GM21526 (cell line): Measurements from ENCODE around the gene PIEZO1.

Source experiments
- ATAC-seq: cut with Tn5 transposase; IDR thresholded peaks from one replicate; pipeline ENCODE4 v1.9.1; 2021; ENCODE audit warnings: moderate library complexity; ENCODE audit not compliant: unreplicated experiment, low FRiP score

PIEZO1 gene

GRCh38 chr16:88769617-88770460 is 15.2 kb downstream of the PIEZO1 start:
- ATAC-seq: no peak

GRCh38 chr16:88768071-88768783 is 16.8 kb downstream of the PIEZO1 start:
- no peak for ATAC-seq

GRCh38 chr16:88767546-88768070 is 17.4 kb downstream of the PIEZO1 start:
- no peak for ATAC-seq

DNA sequence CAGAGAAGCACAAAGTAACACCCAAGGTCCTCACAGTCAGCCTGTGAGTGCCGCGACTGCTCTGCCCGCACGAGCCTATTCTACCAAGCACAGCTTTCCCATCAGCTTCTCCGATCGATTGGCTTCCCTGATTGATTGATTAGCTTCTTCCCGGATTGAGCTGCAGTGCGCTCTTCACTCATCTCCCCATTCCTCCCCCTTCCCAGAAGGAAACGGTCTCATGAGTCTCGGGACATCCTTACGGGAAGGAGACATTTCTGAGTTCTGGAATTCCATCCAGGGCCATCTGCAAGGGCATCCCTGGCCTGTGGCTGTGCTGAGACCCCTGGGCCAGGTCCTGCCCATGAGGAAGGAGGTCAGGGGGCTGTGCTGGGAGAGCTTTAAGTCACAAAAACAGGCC is 18.0 kb downstream of the PIEZO1 start:
- ATAC-seq: no peak

DNA sequence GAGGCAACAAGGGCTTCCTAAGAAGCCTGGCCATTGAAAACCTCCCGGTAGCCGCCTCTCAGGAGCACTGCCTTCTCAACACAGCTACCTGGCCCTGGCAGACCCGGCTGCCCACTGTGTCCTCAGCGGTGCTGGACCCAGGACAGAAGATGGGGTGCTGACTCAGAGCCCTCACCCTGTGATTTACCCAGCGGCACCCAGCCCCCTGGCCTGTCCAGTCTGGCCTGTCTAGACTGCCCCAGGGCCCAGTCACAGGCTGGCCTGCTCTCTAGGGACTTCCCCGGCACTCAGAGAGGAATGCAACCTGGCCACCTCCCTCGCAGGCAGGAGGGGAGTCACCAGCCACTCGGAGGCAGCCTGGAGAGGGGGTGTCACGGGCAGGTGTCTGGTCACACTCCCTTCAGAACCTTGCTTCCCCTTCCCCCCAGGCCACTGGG is 20.1 kb downstream of the PIEZO1 start:
- ATAC-seq: no peak

DNA sequence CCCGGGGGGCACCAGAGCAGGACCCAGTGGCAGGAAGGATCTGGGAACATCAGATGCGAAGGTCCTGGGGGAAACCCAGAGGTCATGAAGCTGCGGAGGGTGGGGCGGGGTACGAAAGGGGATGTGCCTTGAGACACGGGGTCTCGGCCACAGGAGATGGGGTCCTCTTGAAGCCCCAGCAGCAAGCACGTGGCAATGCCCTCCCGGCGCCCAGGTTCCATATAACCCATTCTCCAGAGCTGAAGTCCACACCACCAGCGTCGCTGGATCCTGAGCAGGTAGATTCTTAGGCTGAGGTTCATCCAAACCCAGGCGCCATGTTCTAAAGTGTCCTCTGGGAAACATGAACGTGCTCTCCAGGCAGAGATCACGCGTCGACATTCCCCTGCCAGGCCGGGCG is 20.9 kb downstream of the PIEZO1 start:
- no peak for ATAC-seq

GRCh38 chr16:88763502-88764053 is 21.4 kb downstream of the PIEZO1 start:
- ATAC-seq: no peak

DNA sequence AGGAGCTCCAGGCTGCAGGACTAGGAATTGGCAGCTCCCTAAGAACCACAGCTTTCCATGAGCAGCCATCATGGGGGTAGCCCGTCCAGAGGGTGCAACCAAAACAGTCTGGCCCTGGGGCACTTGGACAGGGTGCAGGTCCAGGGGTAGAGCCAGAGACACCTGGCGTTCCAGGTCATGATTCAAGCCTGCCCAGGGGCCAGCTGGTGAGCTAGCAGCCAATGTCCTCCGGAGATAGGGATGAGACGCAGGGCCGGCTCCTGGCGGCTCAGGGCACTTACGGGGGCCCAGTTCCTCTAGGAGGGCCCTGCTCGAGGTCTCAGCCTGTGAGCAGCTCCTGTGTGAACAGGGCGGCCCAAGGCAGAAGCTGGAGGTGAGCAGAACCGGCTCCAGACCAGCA is 22.1 kb downstream of the PIEZO1 start:
- ATAC-seq: no peak

DNA sequence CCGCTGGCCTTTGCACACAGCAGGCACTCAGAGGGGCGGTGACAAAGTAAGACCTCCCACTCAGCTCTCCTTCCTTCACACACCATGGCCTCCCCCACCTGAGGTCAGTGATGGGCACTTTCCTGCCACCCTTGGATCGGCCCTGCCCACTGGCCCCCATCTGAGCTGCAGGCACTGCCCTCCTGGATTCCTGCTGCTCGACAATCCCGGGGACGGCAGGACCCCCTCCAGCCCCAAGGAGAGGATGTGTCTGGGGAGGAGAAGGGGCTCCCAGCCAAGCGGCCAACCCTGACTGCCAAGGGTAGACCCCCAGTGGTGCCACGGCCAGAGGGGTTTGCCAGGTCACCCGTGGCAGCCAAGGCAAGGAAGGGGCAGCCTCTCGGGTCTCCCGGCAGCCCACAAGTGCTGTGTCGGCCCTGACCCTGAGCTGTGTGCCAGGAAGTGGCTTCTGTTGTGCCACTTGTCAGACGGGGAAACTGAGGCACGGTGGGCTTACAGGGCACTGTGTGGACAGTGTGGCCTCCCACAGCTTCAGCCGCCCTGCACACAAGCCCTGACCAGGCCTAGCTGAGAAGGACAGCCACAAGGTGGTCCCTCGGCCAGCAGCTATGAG is 22.7 kb downstream of the PIEZO1 start:
- no peak for ATAC-seq

- no peak for ATAC-seq
Measured at GRCh38 chr16:88761830-88762229, 23.2 kb downstream of the PIEZO1 start.

DNA sequence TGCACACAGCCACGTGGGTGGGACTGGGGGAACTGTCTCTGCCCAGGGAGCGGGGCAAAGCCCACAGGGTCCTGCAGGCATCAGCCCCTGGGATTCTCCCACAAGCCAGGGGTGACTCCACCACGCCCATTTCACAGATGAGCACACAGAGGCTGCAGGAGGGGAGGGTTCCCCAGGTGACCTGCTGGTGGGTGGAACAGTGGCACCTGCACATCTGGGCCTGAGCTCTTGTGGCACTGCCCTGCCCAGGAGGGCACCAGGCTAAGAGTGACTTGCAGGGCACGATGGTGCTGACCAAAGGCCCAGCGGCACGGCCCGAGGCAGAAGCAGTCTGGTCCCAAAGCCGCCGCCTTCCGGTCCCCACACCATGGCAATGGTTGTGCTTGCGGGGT is 23.9 kb downstream of the PIEZO1 start:
- ATAC-seq: no peak

DNA sequence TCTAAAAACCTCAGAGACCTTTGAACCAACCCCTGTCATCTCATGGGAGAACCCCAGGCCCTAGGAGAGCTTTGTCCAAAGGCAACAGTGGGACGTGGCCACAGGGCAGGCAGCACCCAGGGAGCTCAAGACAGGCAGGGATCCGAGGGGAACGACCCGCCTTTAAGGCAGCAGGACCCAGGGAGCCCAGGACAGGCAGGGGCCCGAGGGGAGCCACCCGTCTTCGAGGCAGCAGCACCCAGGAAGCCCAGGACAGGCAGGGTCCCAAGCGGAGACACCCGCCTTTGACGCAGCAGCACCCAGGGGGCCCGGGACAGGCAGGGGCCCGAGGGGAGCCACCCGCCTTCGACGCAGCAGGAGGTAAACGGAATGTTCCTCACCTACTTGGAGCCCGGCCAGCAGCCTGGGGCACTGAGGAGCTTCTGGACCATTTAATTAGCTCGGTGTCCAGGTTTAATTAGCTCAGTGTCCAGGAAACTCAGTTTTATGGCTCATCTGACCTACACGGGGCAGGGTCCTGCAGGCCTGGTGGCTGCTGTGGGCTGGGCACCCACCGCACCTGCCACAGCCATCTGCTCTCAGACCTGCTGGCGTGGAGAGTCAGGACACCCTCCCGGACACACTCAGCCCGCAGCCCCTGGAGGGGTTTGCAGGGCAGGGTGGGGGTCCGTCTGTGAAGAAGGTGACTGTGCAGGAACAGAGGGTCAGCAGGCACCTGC is 24.4 kb downstream of the PIEZO1 start:
- ATAC-seq: no peak

DNA sequence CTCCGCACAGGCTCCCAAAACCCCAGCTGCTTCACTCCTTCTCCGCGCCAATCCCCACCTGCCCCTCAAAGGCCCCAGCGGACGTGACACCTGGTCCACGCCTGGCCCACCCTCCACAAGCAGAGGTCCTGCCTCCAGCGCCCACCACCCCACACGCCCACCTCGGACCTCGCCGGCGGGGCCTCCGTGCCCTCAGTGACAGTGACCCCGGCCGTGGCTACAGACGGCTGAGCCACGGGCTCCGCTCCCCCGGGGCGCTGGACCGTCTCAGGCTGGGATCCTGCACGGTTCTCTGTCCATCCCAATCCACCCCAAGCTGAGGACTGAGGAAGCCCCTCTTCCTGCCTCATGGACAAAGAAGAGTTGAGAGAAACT is 25.1 kb downstream of the PIEZO1 start:
- ATAC-seq: no peak

DNA sequence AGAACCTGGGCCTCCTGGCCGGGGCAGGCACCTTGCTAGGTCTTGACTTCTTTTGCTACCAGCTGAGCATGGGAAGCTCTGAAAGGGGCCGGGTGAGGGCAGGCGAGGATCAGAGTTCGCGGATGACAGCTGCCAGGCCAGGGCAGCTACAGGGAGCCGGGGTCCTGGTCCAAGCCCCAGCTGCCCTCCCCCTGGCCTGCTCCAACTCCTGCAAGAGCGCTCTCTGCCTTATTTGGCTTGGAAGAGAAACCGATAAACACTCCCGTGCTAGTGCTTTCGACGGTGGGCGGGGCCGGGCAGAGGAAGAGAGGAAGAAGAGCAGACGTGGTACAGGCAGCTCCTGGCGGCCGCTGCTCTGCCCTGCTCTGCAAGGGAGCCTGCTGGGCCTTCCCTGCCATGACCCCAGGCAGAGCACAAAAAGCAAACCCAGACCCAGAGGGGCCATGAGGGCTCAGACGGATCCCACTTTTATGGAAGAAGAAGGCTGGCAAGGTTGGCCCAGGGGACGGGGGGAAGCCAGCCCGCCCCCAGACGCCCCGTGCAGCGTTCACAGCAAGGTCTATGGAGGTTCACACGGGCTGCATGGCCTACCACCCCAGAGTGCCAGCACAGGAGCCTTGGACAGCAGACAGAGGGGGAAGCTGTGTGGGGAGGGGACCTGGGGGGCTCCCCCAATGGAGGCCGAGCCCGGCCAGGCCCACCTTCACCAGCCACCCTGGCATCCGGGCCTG is 25.6 kb downstream of the PIEZO1 start:
- ATAC-seq: no peak

DNA sequence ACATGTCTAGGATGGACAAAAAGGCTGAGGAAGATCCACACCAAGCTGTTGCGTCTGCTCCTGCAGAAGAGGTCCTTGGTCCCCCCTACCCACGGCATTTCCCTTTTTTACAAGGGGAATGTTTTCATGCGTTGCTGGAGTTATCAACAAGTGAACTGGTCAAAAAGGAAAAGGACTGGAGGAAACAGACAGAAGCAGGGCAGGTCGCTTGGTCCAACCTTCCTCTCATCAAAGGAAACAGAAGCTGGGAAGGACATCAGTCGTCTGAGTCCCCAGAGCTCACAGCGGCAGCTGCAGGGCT is 26.1 kb downstream of the PIEZO1 start:
- no peak for ATAC-seq

DNA sequence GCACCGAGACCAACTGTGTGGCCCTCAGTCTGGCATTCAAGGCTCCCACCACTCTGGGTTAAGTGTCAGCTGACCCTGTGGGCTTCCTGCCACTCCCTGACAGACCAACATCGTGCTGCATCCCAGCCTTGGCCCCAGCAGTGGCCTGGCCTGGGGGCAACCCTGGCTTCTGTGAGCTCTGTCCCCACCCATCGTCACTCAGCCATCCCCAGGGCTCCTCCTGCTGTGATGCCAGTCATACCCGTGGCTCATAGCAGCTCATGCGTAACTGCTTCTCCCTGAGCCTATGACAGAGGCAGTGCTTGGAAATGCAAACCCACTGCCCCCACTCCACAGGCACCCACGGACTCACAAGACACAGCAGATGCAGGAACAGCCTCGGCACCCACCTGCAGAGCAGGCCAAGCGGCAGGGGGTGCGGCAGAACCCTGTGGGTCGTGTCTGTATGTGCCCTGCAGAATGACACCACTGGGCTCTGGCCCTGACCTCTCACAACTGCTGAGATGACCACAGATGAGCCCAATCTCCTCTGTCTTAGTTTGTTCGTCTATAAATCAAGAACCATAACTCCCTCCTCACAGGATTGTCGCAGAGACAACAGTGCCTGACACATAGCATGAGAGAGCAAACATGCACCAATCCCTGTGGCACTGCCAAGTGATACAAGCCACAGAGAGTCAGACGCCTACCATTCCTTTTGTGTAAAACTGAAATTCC is 26.6 kb downstream of the PIEZO1 start:
- no peak for ATAC-seq

DNA sequence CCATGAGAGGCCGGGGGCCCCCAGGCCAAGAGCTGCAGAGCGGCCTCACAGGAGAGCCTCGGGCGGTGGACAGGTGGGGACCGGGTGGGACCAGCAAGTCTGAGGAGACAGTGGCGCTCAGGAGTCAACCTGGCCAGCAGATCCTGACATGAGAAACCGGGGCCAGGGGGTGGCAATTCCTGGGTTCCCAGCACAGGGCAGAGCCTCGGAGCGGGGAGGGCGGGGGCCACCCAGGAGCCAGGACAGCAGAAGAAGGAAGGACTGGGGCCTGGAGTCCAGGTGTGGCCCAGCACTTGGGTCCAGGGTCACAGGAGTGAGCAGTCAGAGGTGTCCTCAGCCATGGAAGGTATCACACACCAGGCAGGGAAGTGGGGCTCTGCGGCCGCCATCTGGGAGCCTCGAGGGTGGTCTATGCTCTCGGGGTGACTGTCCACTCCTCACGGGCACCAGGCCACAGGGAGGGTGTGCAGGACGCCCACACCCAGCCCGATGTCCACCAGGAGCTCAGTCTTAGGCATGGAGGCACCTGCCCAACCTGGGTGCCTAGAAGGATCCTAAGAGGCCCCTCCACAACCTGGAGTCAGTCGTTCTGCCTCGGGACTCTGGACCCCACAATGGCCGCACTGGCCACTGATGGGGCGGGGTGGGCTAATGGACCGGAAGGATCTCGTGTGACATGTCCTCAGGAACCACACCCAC is 29.1 kb downstream of the PIEZO1 start:
- ATAC-seq: no peak

DNA sequence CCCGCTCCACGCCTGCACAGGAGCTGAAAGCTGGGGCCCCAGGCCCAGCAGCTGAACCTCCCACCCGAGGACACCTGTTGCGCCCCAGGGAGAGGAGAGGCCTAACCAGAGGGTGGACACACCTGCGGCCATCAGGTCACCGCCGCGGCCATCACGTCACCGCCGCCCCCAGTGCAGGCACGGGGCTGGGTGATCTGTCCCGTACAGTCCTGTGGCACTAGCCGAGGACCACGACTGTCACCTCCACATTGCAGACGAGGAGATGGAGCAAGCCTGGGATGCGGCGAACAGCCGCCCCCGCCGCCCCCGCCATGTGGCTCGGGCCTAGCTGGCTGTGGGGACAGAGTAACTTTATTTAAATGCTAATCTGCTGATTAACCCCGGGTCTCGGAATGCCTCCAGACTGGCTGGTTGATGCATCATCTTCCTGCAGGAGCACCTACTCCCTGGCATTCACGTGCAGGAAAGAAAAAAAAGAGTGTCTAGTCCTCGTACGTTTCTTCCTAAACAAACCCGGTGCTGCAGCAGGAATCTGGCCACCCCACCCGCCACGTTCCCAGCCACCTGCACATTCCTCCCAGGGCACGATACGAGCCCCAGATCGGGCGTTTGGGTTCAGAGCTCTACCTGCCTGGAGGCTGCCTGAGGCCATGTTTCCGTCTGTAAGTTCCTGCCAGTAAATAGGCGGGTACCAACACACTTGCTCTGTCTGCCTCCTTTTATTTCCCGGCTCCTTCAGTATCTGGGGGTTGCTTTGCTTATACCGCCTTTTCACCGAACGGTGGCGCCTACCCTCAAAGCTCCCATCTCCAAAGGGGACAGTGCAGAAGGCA is 29.9 kb downstream of the PIEZO1 start:
- no peak for ATAC-seq
